DND-41 (cell line): ENCODE data around the gene PRAME.

ENCODE experiments used
- ATAC-seq: fragments of 200-7000 bp; cut with Tn5 transposase; 3 replicates; pipeline ENCODE4 v1.9.1; 2021; ENCODE audit warnings: low read depth; ENCODE audit not compliant: insufficient read depth
- DNase-seq: peaks from one replicate; pipeline ENCODE4 v3.0.0-alpha.2; 2020
- H2AFZ ChIP-seq: 2 replicates; pipeline ENCODE4 v1.6.0; 2012; ENCODE audit warnings: low read depth, low read length
- H3K27ac ChIP-seq: 2 replicates; pipeline ENCODE4 v1.5.1; 2012; ENCODE audit warnings: low read length, inconsistent platforms
- H3K27me3 ChIP-seq: fragments of 200-600 bp; sonication (generic); 2 replicates; pipeline ENCODE4 v1.6.0; 2012; ENCODE audit warnings: low read length, mild to moderate bottlenecking, inconsistent platforms; ENCODE audit not compliant: insufficient read depth, poor library complexity
- H3K36me3 ChIP-seq: 2 replicates; pipeline ENCODE4 v1.5.1; 2012; ENCODE audit warnings: low read length, inconsistent platforms; ENCODE audit not compliant: insufficient read depth
- H3K4me1 ChIP-seq: 2 replicates; pipeline ENCODE4 v1.5.1; 2012; ENCODE audit warnings: mild to moderate bottlenecking, low read length; ENCODE audit not compliant: insufficient read depth
- H3K4me2 ChIP-seq: 2 replicates; pipeline ENCODE4 v1.6.0; 2012; ENCODE audit warnings: mild to moderate bottlenecking, moderate library complexity, low read length, inconsistent platforms; ENCODE audit not compliant: insufficient read depth
- H3K4me3 ChIP-seq, 2 experiments: fragments of 200-600 bp in 1 of 2; shearing (Covaris generic) in 1 of 2; 2 replicates each; pipeline ENCODE4 v1.5.1; 2012 to 2016; ENCODE audit warnings: inconsistent platforms in 2 of 2, low read length in 2 of 2, mild to moderate bottlenecking in 2 of 2, low read depth in 1 of 2, moderate library complexity in 1 of 2
- H3K79me2 ChIP-seq: 2 replicates; pipeline ENCODE4 v1.6.0; 2012; ENCODE audit warnings: low read length, inconsistent platforms; ENCODE audit not compliant: insufficient read depth
- H3K9ac ChIP-seq: 2 replicates; pipeline ENCODE4 v1.6.0; 2012; ENCODE audit warnings: low read depth, mild to moderate bottlenecking, inconsistent platforms, low read length, moderate library complexity
- H3K9me3 ChIP-seq: 2 replicates; pipeline ENCODE4 v1.5.1; 2012; ENCODE audit warnings: low read length, moderate library complexity, mild to moderate bottlenecking, inconsistent platforms; ENCODE audit not compliant: insufficient read depth, severe bottlenecking
- H4K20me1 ChIP-seq: 2 replicates; pipeline ENCODE4 v1.6.0; 2012; ENCODE audit warnings: low read length; ENCODE audit not compliant: insufficient read depth
- CTCF ChIP-seq: IDR thresholded peaks from 2 replicates; pipeline ENCODE4 v1.5.1; 2012; ENCODE audit warnings: borderline replicate concordance, low read length, moderate library complexity, mild to moderate bottlenecking; ENCODE audit not compliant: poor library complexity, severe bottlenecking; ENCODE audit errors: extremely low read depth
- EZH2 ChIP-seq: IDR thresholded peaks from 3 replicates; pipeline ENCODE4 v1.6.1; 2012; ENCODE audit warnings: borderline replicate concordance, low read depth, mild to moderate bottlenecking, moderate library complexity, low read length, inconsistent platforms; ENCODE audit not compliant: severe bottlenecking

Gene PRAME

GRCh38 chr22:22595001-22595835 lies 36.2 kb upstream of the PRAME start:
- H3K4me3 ChIP-seq, result no peak overlapping the region
- H3K79me2 ChIP-seq, result no peaks in the 10 kb centered on the region
- no peak for DNase-seq
- H3K9me3 ChIP-seq, result no peaks in the 10 kb centered on the region
- no peaks in the 10 kb centered on the region for H4K20me1 ChIP-seq
- H2AFZ ChIP-seq, result no peak overlapping the region
- no peak overlapping the region for H3K9ac ChIP-seq
- no peak overlapping the region for H3K4me2 ChIP-seq
- H3K27me3 ChIP-seq, result no peaks in the 10 kb centered on the region
- no peak for ATAC-seq
- H3K27ac ChIP-seq, result no peak overlapping the region
- H3K4me1 ChIP-seq, result peaks cover 13% of the 10 kb centered on the region
- H3K36me3 ChIP-seq, result no peaks in the 10 kb centered on the region
- no peak for TF ChIP-seq CTCF
- no peak for TF ChIP-seq EZH2

- Histone ChIP-seq H3K4me1 (peaks cover 4% of the 10 kb centered on the region), H3K4me2 (no peak overlapping the region)
- no peak for TF ChIP-seq EZH2
- TF ChIP-seq CTCF, result peak; percentile 88
These were observed 35.0 kb upstream of the PRAME start for GRCh38 chr22:22593964-22594656.

GRCh38 chr22:22593250-22593649 lies 34.2 kb upstream of the PRAME start:
- no peak overlapping the region for H3K4me3 ChIP-seq
- H3K9ac ChIP-seq, result no peak overlapping the region
- H2AFZ ChIP-seq, result no peak overlapping the region
- no peak for DNase-seq
- TF ChIP-seq CTCF (no peak), EZH2 (no peak)
- no peak overlapping the region for H3K4me2 ChIP-seq
- H3K27ac ChIP-seq, result no peak overlapping the region
- no peak for ATAC-seq
- H3K36me3 ChIP-seq, result no peaks in the 10 kb centered on the region
- H3K79me2 ChIP-seq, result no peaks in the 10 kb centered on the region
- H3K9me3 ChIP-seq, result no peaks in the 10 kb centered on the region
- H4K20me1 ChIP-seq, result no peaks in the 10 kb centered on the region
- no peaks in the 10 kb centered on the region for H3K4me1 ChIP-seq
- no peaks in the 10 kb centered on the region for H3K27me3 ChIP-seq

More at GRCh38 chr22:22593964-22594656, 35.0 kb upstream of the PRAME start:
- Histone ChIP-seq H3K27me3 (no peaks in the 10 kb centered on the region), H3K4me3 (no peak overlapping the region), H3K36me3 (no peaks in the 10 kb centered on the region), H3K27ac (no peak overlapping the region), H4K20me1 (no peaks in the 10 kb centered on the region), H2AFZ (no peak overlapping the region), H3K9ac (no peak overlapping the region), H3K9me3 (no peaks in the 10 kb centered on the region), H3K79me2 (no peaks in the 10 kb centered on the region)
- ATAC-seq, result peak; percentile 96
- peak; percentile 75 for DNase-seq
